ENCODE results near the gene VSIR. TPM values are rescaled to one million over a fixed set of nuclear protein-coding genes. Genes with fewer than 3 reads are reported as not detected.

VSIR gene
- total RNA-seq, 3 donors from 2014 or later (not counting 1 experiment from before 2014, with no cell fraction given) = 134 to 193 (median 178) TPM

- DNase-seq = no peak
- ATAC-seq = no peak
- TF ChIP-seq, protein P1, sequence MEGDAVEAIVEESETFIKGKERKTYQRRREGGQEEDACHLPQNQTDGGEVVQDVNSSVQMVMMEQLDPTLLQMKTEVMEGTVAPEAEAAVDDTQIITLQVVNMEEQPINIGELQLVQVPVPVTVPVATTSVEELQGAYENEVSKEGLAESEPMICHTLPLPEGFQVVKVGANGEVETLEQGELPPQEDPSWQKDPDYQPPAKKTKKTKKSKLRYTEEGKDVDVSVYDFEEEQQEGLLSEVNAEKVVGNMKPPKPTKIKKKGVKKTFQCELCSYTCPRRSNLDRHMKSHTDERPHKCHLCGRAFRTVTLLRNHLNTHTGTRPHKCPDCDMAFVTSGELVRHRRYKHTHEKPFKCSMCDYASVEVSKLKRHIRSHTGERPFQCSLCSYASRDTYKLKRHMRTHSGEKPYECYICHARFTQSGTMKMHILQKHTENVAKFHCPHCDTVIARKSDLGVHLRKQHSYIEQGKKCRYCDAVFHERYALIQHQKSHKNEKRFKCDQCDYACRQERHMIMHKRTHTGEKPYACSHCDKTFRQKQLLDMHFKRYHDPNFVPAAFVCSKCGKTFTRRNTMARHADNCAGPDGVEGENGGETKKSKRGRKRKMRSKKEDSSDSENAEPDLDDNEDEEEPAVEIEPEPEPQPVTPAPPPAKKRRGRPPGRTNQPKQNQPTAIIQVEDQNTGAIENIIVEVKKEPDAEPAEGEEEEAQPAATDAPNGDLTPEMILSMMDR (IDR thresholded peaks at IDR 0.05) = no peak
- 88% methylated on average over 2 of the region's 2 CpGs for WGBS (ENCODE audit: insufficient coverage)
- H3K9me3 Mint-ChIP-seq = no peaks in the 10 kb centered on the region
- no peak overlapping the region for H3K4me3 ChIP-seq (ENCODE audit: low read length)
- H3K9me3 ChIP-seq (ENCODE audit: control insufficient read depth, insufficient read depth, low read length) = no peaks in the 10 kb centered on the region
- H3K27ac Mint-ChIP-seq = peak overlapping the region; percentile 50 to 90
- intact Hi-C loops (cut with micrococcal nuclease) = no loop called here
- no peak overlapping the region for H3K4me3 Mint-ChIP-seq
- H3K27me3 ChIP-seq (ENCODE audit: control insufficient read depth, insufficient read depth, low read length) = no peaks in the 10 kb centered on the region
- no peaks in the 10 kb centered on the region for H3K36me3 Mint-ChIP-seq
- peaks cover 20 to 46% of the 10 kb centered on the region in 2 donors for H3K4me1 Mint-ChIP-seq
- H3K27me3 Mint-ChIP-seq (ENCODE audit: low read depth in 2 of 2) = no peaks in the 10 kb centered on the region
- no peak overlapping the region for H3K27ac ChIP-seq (ENCODE audit: low read length)
- no peaks in the 10 kb centered on the region for H3K36me3 ChIP-seq (ENCODE audit: control insufficient read depth, insufficient read depth, low read length)
- peaks cover 64% of the 10 kb centered on the region for H3K4me1 ChIP-seq (ENCODE audit: control insufficient read depth, insufficient read depth, low read length)
These were observed 61.1 kb downstream of the VSIR start for GRCh38 chr10:71712170-71712569.

GRCh38 chr10:71711052-71711623, 62.2 kb downstream of the VSIR start:
- H3K4me3 Mint-ChIP-seq = no peak overlapping the region
- Histone ChIP-seq H3K9me3 (ENCODE audit: control insufficient read depth, insufficient read depth, low read length) (no peaks in the 10 kb centered on the region), H3K27me3 (ENCODE audit: control insufficient read depth, insufficient read depth, low read length) (no peaks in the 10 kb centered on the region), H3K4me1 (ENCODE audit: control insufficient read depth, insufficient read depth, low read length) (peaks cover 63% of the 10 kb centered on the region), H3K4me3 (ENCODE audit: low read length) (no peak overlapping the region), H3K36me3 (ENCODE audit: control insufficient read depth, insufficient read depth, low read length) (no peaks in the 10 kb centered on the region), H3K27ac (ENCODE audit: low read length) (no peak overlapping the region)
- DNase-seq (no peak), ATAC-seq (no peak)
- no peaks in the 10 kb centered on the region for H3K27me3 Mint-ChIP-seq (ENCODE audit: low read depth in 2 of 2)
- peak overlapping the region in 1 of 2 donors; percentile 50 for H3K27ac Mint-ChIP-seq
- H3K9me3 Mint-ChIP-seq = no peaks in the 10 kb centered on the region
- H3K36me3 Mint-ChIP-seq = no peaks in the 10 kb centered on the region
- 96% methylated on average over 6 of the region's 6 CpGs for WGBS (ENCODE audit: insufficient coverage)
- peaks cover 20 to 46% of the 10 kb centered on the region in 2 donors for H3K4me1 Mint-ChIP-seq
- TF ChIP-seq, protein P1 (IDR thresholded peaks at IDR 0.05) = no peak
- intact Hi-C loops (cut with micrococcal nuclease) = no loop called here

- H3K36me3 ChIP-seq (ENCODE audit: control insufficient read depth, insufficient read depth, low read length) = no peaks in the 10 kb centered on the region
- Mint-ChIP-seq H3K27ac (no peak overlapping the region), H3K9me3 (no peaks in the 10 kb centered on the region), H3K4me1 (peaks cover 20 to 43% of the 10 kb centered on the region in 2 donors), H3K36me3 (no peaks in the 10 kb centered on the region), H3K27me3 (ENCODE audit: low read depth in 2 of 2) (no peaks in the 10 kb centered on the region), H3K4me3 (no peak overlapping the region)
- H3K4me1 ChIP-seq (ENCODE audit: control insufficient read depth, insufficient read depth, low read length) = peaks cover 57% of the 10 kb centered on the region
- intact Hi-C loops (cut with micrococcal nuclease) = no loop called here
- H3K4me3 ChIP-seq (ENCODE audit: low read length) = no peak overlapping the region
- no peak overlapping the region for H3K27ac ChIP-seq (ENCODE audit: low read length)
- WGBS (ENCODE audit: insufficient coverage) = 100% methylated on average over 2 of the region's 2 CpGs
- no peaks in the 10 kb centered on the region for H3K9me3 ChIP-seq (ENCODE audit: control insufficient read depth, insufficient read depth, low read length)
- DNase-seq (no peak), ATAC-seq (no peak)
- no peaks in the 10 kb centered on the region for H3K27me3 ChIP-seq (ENCODE audit: control insufficient read depth, insufficient read depth, low read length)
- TF ChIP-seq, protein P1 (IDR thresholded peaks at IDR 0.05) = no peak
These were observed 62.8 kb downstream of the VSIR start for GRCh38 chr10:71710519-71710918.

Data from natural killer cell (primary cell).